OCI-LY3 (cell line): ENCODE measurements around the gene ANKRD11.
"Not testable (repeated sequence)": the region's sequence is repeated elsewhere in the genome, so short reads cannot be mapped to it uniquely, and the experiment has no call there.

Experiments
- H2AFZ ChIP-seq: fragments of 200-600, 300-600 bp; shearing (Covaris generic); 2 replicates; pipeline ENCODE4 v1.6.0; 2014; ENCODE audit warnings: antibody characterized with exemption, low read depth, low read length
- H3K27ac ChIP-seq: fragments of 200-600, 300-600 bp; sonication (generic); 2 replicates; pipeline ENCODE4 v1.5.1; 2014; ENCODE audit warnings: mild to moderate bottlenecking, low read length, moderate library complexity, mixed read lengths
- H3K27me3 ChIP-seq: fragments of 200-600, 300-600 bp; sonication (generic); 2 replicates; pipeline ENCODE4 v1.6.1; 2014; ENCODE audit warnings: low read depth, low read length, mixed read lengths
- H3K36me3 ChIP-seq: fragments of 200-600, 300-600 bp; sonication (generic); replicated peaks from 2 replicates; pipeline ENCODE3; 2014; ENCODE audit warnings: low read depth, low read length, mixed read lengths
- H3K4me1 ChIP-seq: fragments of 300-600, 200-600 bp; sonication (generic); 2 replicates; pipeline ENCODE4 v1.6.1; 2014; ENCODE audit warnings: low read length, mixed read lengths
- H3K4me2 ChIP-seq: fragments of 200-600, 300-600 bp; sonication (generic); 2 replicates; pipeline ENCODE4 v1.6.1; 2014; ENCODE audit warnings: low read length, mixed read lengths
- H3K4me3 ChIP-seq: fragments of 300-600, 200-600 bp; sonication (generic); 2 replicates; pipeline ENCODE4 v1.5.1; 2014; ENCODE audit warnings: antibody characterized with exemption, mild to moderate bottlenecking, low read length, moderate library complexity
- H3K79me2 ChIP-seq: fragments of 300-600, 200-600 bp; shearing (Covaris generic); 2 replicates; pipeline ENCODE4 v1.6.1; 2014; ENCODE audit warnings: mild to moderate bottlenecking, low read length, mixed read lengths
- H3K9ac ChIP-seq: fragments of 300-600, 200-600 bp; shearing (Covaris generic); 2 replicates; pipeline ENCODE4 v1.6.0; 2014; ENCODE audit warnings: mild to moderate bottlenecking, low read length, moderate library complexity
- H3K9me3 ChIP-seq: fragments of 200-600, 300-600 bp; shearing (Covaris generic); 2 replicates; pipeline ENCODE4 v1.6.1; 2014; ENCODE audit warnings: low read length, mixed read lengths; ENCODE audit not compliant: insufficient read depth
- H4K20me1 ChIP-seq: fragments of 200-600, 300-600 bp; sonication (generic); 2 replicates; pipeline ENCODE4 v1.6.1; 2016; ENCODE audit warnings: low read length, mixed read lengths; ENCODE audit not compliant: insufficient read depth
- CTCF ChIP-seq: fragments of 200-600, 300-600 bp; sonication (generic); IDR thresholded peaks from 2 replicates; pipeline ENCODE4 v1.5.1; 2014; ENCODE audit warnings: antibody characterized with exemption, low read length, low read depth
- EZH2phosphoT487 ChIP-seq: fragments of 200-600 bp; shearing (Covaris generic); IDR thresholded peaks from 2 replicates; pipeline ENCODE4 v1.6.1; 2018; ENCODE audit warnings: antibody characterized with exemption, mixed run types, low read depth

Gene ANKRD11

DNA sequence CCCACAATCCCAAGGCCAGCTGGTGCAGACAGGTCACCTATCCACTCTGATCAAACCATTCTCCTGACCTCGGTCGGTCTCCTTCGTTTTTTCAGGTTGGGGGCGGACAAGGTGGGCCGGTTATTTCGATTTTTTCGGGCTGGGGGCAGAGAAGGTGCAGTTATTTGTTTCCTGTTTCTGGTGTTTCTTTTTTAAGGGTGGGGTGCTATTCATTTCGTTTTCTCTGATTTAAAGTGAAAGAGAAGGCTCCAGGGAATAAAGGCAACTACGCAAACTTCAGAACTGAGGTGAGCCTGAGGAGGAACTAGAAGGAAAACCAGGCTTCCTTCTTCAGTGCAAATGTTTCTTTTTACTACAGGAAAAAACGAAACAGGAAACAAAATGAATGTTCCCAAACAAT lies 64.8 kb downstream of the ANKRD11 start:
- no peak overlapping the region for H2AFZ ChIP-seq
- no peak overlapping the region for H3K4me2 ChIP-seq
- TF ChIP-seq CTCF: no peak
- no peak for TF ChIP-seq EZH2phosphoT487
- peaks cover 82% of the 10 kb centered on the region for H4K20me1 ChIP-seq
- H3K36me3 ChIP-seq: no peaks in the 10 kb centered on the region
- no peak overlapping the region for H3K4me3 ChIP-seq
- H3K9ac ChIP-seq: no peak overlapping the region
- no peaks in the 10 kb centered on the region for H3K27me3 ChIP-seq
- H3K79me2 ChIP-seq: peaks cover 87% of the 10 kb centered on the region
- H3K4me1 ChIP-seq: peaks cover 7% of the 10 kb centered on the region; the same call in 1 of the 2 replicates
- no peak overlapping the region for H3K27ac ChIP-seq
- no peaks in the 10 kb centered on the region for H3K9me3 ChIP-seq

GRCh38 chr16:89423681-89424260 lies 66.6 kb downstream of the ANKRD11 start:
- no peaks in the 10 kb centered on the region for H3K9me3 ChIP-seq
- H3K4me1 ChIP-seq: peaks cover 7% of the 10 kb centered on the region; the same call in 1 of the 2 replicates
- H3K79me2 ChIP-seq: peaks cover 99% of the 10 kb centered on the region
- no peak overlapping the region for H3K4me2 ChIP-seq
- no peak overlapping the region for H2AFZ ChIP-seq
- H3K27me3 ChIP-seq: no peaks in the 10 kb centered on the region
- no peak overlapping the region for H3K4me3 ChIP-seq
- H3K36me3 ChIP-seq: no peaks in the 10 kb centered on the region
- TF ChIP-seq EZH2phosphoT487: no peak
- no peak for TF ChIP-seq CTCF
- H3K9ac ChIP-seq: no peak overlapping the region
- no peak overlapping the region for H3K27ac ChIP-seq
- H4K20me1 ChIP-seq: peaks cover 95% of the 10 kb centered on the region

DNA sequence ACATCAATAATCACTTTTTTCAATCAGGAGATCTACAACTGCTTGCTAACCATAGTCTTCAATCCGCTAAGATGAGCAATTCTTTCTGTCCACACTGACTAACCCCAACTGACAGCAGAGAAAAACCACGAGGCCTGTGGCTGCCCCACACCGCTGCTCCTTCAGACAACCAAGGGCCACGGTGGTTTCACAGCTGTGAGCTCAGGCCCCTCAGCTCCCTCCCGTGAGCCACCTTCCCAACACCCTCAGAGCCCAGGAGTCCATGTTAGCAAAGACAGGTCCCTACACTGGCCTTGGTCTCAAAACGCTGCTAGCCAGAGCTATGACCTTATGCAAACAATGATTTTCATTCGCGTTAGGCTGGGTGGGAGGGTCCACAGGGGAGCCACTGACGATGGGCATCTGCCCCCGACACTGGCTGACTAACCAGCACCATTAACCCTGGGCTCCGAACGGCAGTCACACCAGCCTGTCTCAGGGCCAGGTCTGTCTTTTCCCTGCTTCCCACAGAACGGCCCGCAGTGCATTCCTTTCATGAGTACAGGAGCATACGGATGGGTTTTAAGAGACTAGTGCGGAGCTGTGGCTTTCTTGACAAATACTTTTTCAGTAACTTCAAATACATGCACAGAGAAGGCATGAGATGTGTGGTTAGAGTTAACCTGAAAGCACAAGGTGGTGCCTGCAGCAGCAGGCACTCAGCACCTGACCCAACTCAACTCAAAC lies 67.3 kb downstream of the ANKRD11 start:
- no peaks in the 10 kb centered on the region for H3K36me3 ChIP-seq
- H3K4me3 ChIP-seq: no peak overlapping the region
- H3K9ac ChIP-seq: no peak overlapping the region
- peaks cover 7% of the 10 kb centered on the region; the same call in 1 of the 2 replicates for H3K4me1 ChIP-seq
- no peaks in the 10 kb centered on the region for H3K9me3 ChIP-seq
- peaks cover 96% of the 10 kb centered on the region for H4K20me1 ChIP-seq
- no peak overlapping the region for H2AFZ ChIP-seq
- peaks cover 99% of the 10 kb centered on the region for H3K79me2 ChIP-seq
- peak overlapping the region; percentile 7; the same call in 1 of the 2 replicates for H3K4me2 ChIP-seq
- no peak overlapping the region for H3K27ac ChIP-seq
- H3K27me3 ChIP-seq: no peaks in the 10 kb centered on the region
- no peak for TF ChIP-seq CTCF
- no peak for TF ChIP-seq EZH2phosphoT487

- no peak overlapping the region for H3K27ac ChIP-seq
- no peak overlapping the region for H3K4me3 ChIP-seq
- H4K20me1 ChIP-seq: peaks cover 97% of the 10 kb centered on the region
- peaks cover 3% of the 10 kb centered on the region for H3K36me3 ChIP-seq
- TF ChIP-seq EZH2phosphoT487 (no peak), CTCF (no peak)
- no peaks in the 10 kb centered on the region for H3K9me3 ChIP-seq
- no peak overlapping the region for H3K9ac ChIP-seq
- H2AFZ ChIP-seq: no peak overlapping the region
- no peaks in the 10 kb centered on the region for H3K27me3 ChIP-seq
- H3K4me2 ChIP-seq: peak overlapping the region; percentile 7; the same call in 1 of the 2 replicates
- peaks cover 7% of the 10 kb centered on the region; the same call in 1 of the 2 replicates for H3K4me1 ChIP-seq
- H3K79me2 ChIP-seq: peaks cover 99% of the 10 kb centered on the region
Measured at GRCh38 chr16:89422527-89422904, 67.8 kb downstream of the ANKRD11 start.

DNA sequence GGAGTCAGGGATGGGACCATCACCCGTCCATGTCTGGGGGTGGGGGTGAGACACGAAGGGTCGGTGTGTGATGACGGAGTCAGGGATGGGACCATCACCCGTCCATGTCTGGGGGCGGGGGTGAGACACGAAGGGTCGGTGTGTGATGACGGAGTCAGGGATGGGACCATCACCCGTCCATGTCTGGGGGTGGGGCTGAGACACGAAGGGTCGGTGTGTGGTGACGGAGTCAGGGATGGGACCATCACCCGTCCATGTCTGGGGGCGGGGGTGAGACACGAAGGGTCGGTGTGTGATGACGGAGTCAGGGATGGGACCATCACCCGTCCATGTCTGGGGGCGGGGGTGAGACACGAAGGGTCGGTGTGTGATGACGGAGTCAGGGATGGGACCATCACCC lies 69.1 kb downstream of the ANKRD11 start:
- H3K79me2 ChIP-seq: peaks cover 99% of the 10 kb centered on the region
- H2AFZ ChIP-seq, H3K4me1 ChIP-seq, H3K4me3 ChIP-seq, H3K36me3 ChIP-seq, H3K4me2 ChIP-seq, H3K9ac ChIP-seq, H3K27ac ChIP-seq, H3K27me3 ChIP-seq, H3K9me3 ChIP-seq: not testable (repeated sequence)
- peaks cover 97% of the 10 kb centered on the region for H4K20me1 ChIP-seq
